KOPT-K1 (cell line): ENCODE data around the gene BUD23.
"Not testable (repeated sequence)": the region's sequence is repeated elsewhere in the genome, so short reads cannot be mapped to it uniquely, and the experiment has no call there.

Experiments used
- H3K27ac ChIP-seq: fragments of 200-600 bp; sonication (generic); 2 replicates; pipeline ENCODE4 v1.5.1; 2016; ENCODE audit warnings: antibody characterized with exemption, mild to moderate bottlenecking, low read depth, low read length; ENCODE audit not compliant: poor library complexity, severe bottlenecking
- H3K36me3 ChIP-seq: fragments of 200-600 bp; sonication (generic); 2 replicates; pipeline ENCODE4 v1.5.1; 2017; ENCODE audit warnings: antibody characterized with exemption, mild to moderate bottlenecking, low read length, moderate library complexity; ENCODE audit not compliant: insufficient read depth
- H3K9me3 ChIP-seq: fragments of 200-600 bp; sonication (generic); 2 replicates; pipeline ENCODE4 v1.5.1; 2017; ENCODE audit warnings: antibody characterized with exemption, low read length, mild to moderate bottlenecking; ENCODE audit not compliant: insufficient read depth, poor library complexity, severe bottlenecking

BUD23 gene

DNA sequence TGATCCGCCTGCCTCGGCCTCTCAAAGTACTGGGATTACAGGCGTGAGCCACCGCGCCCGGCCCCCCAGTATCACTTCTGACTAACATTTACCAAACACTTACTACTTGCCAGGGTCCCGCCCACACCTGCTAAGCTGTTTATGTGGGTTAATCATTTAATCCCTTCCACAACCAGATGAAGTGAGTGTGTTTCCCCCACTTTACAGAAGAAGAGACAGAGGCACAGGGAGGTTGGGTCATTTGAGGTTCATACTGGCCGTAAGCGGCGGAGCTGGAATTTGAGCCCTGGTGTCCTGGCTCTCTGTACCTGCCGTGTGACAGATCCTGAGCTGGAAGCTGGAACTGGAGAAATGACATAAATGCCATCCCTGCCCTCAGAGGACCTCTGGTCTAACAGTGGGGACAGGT is 30.9 kb upstream of the BUD23 start:
- no peaks in the 10 kb centered on the region for H3K36me3 ChIP-seq
- no peaks in the 10 kb centered on the region for H3K9me3 ChIP-seq
- H3K27ac ChIP-seq, result no peak overlapping the region

DNA sequence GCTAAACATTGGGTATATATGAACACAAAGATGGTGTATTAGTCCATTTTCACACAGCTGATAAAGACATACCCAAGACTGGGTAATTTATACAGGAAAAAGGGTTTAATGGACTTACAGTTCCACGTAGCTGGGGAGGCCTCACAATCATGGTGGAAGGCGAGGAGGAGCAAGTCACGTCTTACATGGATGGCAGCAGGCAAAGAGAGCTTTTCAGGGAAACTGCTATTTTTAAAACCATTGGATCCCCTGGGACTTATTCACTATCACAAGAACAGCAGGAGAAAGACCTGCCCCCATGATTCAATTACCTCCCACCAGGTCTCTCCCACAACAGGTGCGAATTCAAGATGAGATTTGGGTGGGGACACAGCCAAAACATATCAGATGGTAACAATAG is 28.1 kb upstream of the BUD23 start:
- H3K9me3 ChIP-seq, H3K27ac ChIP-seq, H3K36me3 ChIP-seq: not testable (repeated sequence)

DNA sequence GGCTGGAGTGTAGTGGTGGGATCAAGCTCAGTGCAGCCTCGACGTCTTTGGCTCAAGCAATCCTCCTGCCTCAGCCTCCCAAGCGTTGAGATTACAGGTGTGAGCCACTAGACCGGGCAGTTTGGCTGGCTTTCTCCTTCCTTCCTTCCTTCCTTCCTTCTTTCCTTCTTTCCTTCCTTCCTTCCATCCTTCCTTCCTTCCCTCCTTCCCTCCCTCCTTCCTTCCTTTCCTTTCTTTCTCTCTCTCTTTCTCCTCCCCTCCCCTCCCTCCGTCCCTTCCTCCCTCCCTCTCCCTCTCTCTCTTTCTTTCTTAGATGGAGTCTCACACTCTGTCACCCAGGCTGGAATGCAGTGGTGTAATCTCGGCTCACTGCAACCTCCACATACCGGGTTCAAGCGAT is 23.4 kb upstream of the BUD23 start:
- H3K27ac ChIP-seq, result no peak overlapping the region
- peaks cover 12% of the 10 kb centered on the region for H3K9me3 ChIP-seq
- no peaks in the 10 kb centered on the region for H3K36me3 ChIP-seq

DNA sequence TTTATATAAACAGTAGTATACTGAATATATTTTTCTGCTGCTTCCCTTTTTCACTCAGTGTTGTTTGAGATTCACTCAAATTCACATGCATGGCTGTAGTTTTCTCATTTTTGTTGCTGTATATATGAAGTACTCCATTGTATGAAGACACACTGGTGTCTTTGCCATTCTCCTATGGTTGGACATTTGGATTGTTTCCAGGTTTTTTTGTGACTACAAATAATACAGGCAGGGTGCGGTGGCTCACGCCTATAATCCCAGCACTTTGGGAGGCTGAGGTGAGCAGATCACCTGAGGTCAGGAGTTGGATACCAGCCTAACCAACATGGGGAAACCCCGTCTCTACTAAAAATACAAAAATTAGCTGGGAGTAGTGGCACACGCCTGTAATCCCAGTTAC is 22.8 kb upstream of the BUD23 start:
- H3K9me3 ChIP-seq, result peaks cover 12% of the 10 kb centered on the region
- H3K27ac ChIP-seq, H3K36me3 ChIP-seq: not testable (repeated sequence)

DNA sequence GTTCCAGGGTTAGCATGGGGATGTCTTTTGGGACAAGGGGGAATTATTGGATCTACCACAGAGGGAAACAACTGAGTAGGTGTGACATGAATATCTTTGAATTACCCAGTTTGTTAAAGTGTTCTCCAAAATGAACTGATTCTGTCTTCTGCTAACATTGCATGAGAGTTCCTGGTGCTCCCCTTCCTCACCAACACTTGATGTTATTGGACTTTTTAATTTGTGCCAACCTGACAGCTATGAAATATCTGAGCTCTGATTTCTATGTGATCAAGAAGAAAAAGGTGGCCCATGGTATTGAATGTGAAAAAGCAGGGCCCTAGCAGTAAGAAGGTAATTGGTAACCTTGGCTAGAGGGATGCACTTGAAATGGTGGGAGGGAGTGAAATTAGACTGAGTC is 20.4 kb upstream of the BUD23 start:
- H3K9me3 ChIP-seq, result peaks cover 12% of the 10 kb centered on the region
- no peak overlapping the region for H3K27ac ChIP-seq
- H3K36me3 ChIP-seq, result no peaks in the 10 kb centered on the region

DNA sequence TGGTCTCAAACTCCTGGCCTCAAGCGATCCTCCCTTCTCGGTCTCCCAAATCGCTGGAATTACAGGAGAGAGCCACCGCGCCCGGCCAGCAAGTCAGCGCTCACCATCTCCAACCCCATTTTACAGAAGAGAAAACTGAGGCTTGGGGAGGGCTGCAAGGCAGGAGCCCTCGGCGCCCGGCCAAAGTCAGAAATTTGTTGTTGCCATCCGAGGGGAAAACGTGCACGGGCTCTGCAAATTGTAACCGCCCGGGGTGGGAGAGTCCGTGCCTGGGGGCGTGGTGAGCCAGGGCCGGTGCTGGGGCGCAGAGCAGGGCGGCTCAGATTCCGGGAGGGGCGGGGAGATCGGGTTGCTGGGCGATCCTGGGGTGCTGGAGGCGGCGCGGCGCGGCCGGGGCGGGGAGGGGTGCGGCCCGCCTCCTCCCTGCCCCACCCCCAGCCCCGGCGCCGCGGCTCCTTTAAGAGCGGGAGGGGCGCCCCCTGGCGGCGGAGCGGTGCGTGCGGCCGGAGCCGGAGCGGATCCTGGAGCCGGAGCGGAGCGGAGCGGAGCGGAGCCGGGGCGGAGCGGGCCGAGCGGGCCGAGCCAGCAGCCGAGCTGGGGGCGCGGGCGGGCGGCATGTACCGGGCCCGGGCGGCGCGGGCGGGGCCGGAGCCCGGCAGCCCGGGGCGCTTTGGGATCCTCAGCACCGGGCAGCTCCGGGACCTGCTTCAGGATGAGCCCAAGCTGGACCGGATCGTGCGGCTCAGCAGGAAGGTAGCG is 15.9 kb upstream of the BUD23 start, which contains the start of gene VPS37D:
Gene VPS37D, plus strand, starts transcription at position 488 of the 759 bp plus-strand sequence. Its CDS starts 128 bp downstream, at position 616.
- Histone ChIP-seq H3K9me3 (peaks cover 11% of the 10 kb centered on the region), H3K36me3 (no peaks in the 10 kb centered on the region), H3K27ac (no peak within 1 kb of the TSS)

DNA sequence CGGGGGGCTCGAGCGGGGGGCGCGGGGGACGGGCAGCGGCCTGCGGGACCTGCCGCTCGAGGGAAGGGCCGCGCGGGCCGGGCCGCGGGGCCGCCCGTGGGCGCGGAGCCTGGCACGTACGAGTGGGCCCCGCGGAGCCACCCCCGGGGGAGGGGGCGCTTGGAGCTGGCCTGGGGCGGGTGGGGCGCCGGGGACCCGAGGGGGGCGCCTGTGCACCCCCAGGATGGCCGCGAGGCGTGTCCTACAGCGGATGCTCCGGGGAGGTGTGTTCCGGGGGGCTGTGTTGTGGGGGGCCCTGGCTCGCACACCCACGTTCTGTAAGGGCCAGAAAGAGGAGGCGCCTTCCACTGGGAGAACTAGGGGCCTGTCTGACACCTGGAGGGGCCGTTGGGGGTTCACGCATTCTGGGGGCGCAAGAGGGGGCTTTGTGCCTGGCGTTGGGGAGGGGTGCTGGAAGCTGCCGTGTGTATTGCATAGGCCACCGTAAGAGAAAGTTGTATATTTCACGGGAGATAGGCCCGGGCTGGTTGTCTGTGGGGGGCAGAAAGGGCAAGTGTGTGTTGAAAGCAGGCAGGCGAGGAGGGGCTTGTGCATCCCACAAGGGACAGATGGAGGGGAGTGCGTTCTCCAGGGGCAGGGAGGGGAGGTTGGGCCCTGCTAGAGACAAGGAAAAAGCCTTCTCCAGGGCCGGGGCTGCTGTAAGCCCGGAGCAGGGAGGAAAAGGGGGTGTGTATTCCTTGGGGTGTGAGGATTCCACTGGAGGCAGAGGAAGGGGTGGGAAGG is 15.1 kb upstream of the BUD23 start:
- H3K36me3 ChIP-seq, result no peaks in the 10 kb centered on the region
- no peak overlapping the region for H3K27ac ChIP-seq
- peaks cover 3% of the 10 kb centered on the region for H3K9me3 ChIP-seq

DNA sequence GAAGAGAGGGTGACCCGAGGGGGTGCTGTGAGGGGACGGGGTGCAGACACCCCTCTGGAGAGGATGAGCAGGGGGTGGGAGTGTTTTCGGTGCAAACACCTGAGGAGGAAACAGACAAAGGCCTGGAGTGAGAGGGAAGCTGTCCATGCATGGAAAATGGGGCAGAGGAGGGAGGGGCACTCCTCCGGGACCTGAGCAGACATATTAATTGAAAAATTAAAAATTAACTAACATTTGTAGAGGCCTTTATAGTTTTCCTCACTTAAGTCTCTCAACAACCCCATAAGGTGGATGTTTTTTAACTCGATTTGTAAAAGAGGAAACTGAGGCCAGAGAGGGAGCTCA is 14.5 kb upstream of the BUD23 start:
- Histone ChIP-seq H3K27ac (no peak overlapping the region), H3K9me3 (no peaks in the 10 kb centered on the region), H3K36me3 (no peaks in the 10 kb centered on the region)

DNA sequence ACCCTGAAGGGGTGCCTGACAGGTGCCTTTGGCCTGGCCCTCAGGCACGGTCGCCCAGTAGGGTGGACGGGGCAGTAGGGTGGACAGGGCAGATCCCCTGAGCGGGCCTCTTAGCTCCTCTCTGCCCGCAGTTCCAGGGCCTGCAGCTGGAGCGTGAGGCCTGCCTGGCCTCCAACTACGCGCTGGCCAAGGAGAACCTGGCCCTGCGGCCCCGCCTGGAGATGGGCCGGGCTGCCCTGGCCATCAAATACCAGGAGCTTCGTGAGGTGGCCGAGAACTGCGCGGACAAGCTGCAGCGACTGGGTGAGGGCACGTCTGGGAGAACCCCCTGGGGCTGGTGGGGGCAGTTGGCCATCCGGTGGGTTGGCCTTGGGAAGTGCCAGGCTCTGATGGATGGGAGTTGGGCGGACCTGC is 14.1 kb upstream of the BUD23 start:
- Histone ChIP-seq H3K36me3 (no peaks in the 10 kb centered on the region), H3K27ac (no peak overlapping the region), H3K9me3 (no peaks in the 10 kb centered on the region)

DNA sequence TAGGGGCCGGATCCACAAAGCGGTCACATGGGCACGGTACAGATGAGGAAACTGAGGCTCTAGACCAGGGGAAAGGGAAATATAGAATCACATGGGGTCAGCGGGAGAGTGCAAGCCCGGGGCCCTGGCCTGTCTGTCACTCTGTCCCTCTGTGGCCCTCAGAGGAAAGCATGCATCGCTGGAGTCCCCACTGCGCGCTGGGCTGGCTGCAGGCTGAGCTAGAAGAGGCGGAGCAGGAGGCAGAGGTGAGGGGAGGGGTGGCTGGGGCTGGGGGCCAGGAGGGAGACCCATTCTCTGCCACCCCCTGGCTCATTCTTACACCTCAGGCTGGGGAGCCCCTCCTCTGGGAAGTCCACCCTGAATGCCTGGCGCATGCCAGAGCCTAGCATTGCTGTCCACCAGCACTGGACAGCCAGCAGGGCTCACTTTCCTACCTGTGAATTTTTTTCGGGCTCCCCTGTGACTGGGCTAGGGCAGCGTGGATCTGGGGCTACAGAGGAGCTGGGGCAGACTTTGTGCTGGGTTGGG is 13.5 kb upstream of the BUD23 start:
- Histone ChIP-seq H3K27ac (no peak overlapping the region), H3K36me3 (no peaks in the 10 kb centered on the region), H3K9me3 (no peaks in the 10 kb centered on the region)

DNA sequence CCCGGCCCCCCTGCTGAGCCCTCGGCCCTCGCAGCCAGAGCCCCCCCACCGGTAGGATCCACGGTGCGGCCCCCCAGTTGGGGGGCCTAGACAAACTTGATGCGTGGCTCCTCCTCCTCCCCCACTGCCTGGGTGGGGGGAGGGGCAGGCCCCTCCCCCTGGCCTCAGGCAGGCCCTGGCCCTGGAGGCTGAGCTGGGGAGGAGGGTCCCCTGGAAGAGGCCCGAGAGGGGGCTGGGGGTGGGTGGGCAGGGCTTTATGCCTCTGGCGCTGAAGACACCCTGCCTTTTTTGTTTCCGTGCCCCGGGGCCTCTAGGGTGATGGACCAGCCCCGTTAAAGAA is 12.1 kb upstream of the BUD23 start:
- Histone ChIP-seq H3K36me3 (no peaks in the 10 kb centered on the region), H3K9me3 (no peaks in the 10 kb centered on the region), H3K27ac (no peak overlapping the region)

DNA sequence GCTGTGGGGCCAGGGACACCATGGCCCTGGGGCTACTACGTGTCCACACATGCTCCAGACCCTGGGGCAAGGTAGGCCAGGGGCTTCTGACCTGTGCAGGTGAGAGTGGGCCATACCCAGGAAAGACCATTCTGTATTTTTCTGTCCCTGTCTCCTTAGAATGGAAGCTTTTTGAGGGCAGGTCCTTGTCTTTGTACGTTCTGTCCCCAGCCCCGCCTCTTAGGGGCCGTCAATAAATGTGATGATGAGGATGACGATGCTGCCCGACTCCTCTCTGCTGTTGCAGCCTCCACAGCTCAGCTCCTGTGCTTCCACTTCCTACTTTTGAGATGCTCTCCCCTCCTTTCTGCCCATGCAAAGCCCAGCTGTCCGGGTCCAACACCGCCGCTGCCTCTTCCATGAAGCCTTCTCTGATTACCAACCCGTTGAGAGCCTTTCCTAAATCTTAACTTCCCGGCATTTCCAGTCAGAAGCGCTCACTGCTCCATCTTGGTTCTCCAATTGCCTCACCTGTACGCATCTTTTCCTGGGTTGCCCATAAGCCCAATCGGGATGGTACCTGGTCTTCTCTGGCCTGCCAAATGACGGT is 11.4 kb upstream of the BUD23 start:
- no peaks in the 10 kb centered on the region for H3K9me3 ChIP-seq

DNA sequence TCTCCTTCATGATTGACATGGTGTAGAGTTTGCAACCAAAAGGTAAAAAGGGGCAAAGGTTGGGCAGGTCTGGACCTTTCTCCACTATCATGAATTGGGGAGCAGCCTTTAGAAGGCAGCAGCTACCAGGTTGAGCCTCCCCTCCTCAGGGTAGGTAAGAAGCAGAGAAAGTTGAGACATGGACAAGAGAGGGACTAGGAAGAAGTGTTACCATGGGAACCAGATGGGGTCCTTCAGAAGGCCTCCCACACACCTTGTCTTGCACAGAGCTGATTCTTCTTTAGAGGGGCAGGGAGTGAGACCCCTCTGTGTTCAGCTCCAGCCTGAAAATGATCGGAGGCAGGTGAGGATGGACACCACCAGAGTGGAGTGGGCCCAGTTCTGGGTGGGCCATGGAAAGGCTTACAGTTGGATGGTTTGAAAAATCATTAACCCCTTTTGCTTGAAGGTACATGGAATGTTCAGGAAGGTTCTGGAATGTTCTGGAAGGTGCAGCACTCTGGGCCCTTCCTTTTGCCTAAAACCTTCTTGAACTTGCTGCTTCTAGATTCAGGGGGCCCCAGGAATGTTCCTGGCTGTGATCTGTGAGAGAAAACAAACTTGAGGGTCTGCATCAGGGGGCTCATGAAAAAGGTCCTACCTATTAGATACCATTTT is 8.8 kb upstream of the BUD23 start:
- H3K27ac ChIP-seq, result no peak overlapping the region

More for the DNA sequence above, 11.4 kb upstream of the BUD23 start:
- H3K36me3 ChIP-seq, result no peaks in the 10 kb centered on the region
- H3K27ac ChIP-seq, result no peak overlapping the region

DNA sequence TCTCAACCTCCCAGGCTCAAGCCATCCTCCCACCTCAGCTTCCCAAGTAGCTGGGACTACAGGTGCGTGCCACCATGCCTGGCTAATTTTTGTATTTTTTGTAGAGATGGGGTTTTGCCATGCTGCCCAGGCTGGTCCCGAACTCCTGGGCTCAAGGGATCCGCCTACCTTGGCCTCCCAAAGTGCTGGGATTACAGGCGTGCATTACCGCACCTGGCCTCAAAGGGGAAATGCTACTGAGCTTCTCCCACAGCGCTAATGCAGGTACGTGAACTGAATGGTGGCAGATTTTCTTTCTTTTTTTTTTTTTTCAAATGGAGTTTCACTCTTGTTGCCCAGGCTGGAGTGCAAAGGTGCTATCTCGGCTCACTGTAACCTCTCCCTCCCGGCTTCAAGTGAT is 7.3 kb upstream of the BUD23 start:
- not testable (repeated sequence) for H3K9me3 ChIP-seq, H3K27ac ChIP-seq
- H3K36me3 ChIP-seq, result peaks cover 20% of the 10 kb centered on the region; the same call in 1 of the 2 replicates

More for the DNA sequence above, 8.8 kb upstream of the BUD23 start:
- Histone ChIP-seq H3K36me3 (peaks cover 18% of the 10 kb centered on the region; the same call in 1 of the 2 replicates), H3K9me3 (no peaks in the 10 kb centered on the region)

DNA sequence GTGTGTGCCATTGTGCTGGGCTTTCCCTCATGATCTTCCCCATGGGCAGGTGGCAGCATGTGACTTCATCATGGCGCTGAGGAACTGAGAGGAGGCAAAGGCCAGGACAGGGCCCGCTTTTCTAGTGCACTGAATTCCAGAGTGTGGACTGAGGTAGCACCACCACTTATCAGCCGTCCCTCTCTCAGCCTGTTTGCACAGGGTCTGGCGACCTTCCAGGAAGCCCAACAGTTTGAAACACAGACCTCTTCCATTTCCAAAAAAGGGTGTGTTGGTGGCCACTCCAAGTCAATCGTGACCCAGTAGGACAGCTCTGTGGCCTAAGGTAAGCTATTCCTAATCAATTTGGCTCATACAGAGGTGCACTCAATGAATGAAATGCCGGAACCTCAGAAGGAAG is 4.5 kb upstream of the BUD23 start:
- H3K36me3 ChIP-seq, result peaks cover 20% of the 10 kb centered on the region; the same call in 1 of the 2 replicates
- H3K9me3 ChIP-seq, result no peaks in the 10 kb centered on the region
- H3K27ac ChIP-seq, result no peak overlapping the region
